Activated CD4-positive, alpha-beta T cell treated with anti-CD3 and anti-CD28 coated beads, Interleukin-2, Interleukin-6, amounts not matched to agents 100 ng/mL and 50 ng/mL, durations not matched to agents 16 hours and 8 hours (primary cell): Measurements from ENCODE around the gene ENPP4.
"Not testable (repeated sequence)": the region's sequence is repeated elsewhere in the genome, so short reads cannot be mapped to it uniquely, and the experiment has no call there.

ENCODE experiments used
- DNase-seq: peaks from one replicate; pipeline ENCODE4 v3.0.0-alpha.2; 2020

The ENPP4 gene, protein sequence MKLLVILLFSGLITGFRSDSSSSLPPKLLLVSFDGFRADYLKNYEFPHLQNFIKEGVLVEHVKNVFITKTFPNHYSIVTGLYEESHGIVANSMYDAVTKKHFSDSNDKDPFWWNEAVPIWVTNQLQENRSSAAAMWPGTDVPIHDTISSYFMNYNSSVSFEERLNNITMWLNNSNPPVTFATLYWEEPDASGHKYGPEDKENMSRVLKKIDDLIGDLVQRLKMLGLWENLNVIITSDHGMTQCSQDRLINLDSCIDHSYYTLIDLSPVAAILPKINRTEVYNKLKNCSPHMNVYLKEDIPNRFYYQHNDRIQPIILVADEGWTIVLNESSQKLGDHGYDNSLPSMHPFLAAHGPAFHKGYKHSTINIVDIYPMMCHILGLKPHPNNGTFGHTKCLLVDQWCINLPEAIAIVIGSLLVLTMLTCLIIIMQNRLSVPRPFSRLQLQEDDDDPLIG

DNA sequence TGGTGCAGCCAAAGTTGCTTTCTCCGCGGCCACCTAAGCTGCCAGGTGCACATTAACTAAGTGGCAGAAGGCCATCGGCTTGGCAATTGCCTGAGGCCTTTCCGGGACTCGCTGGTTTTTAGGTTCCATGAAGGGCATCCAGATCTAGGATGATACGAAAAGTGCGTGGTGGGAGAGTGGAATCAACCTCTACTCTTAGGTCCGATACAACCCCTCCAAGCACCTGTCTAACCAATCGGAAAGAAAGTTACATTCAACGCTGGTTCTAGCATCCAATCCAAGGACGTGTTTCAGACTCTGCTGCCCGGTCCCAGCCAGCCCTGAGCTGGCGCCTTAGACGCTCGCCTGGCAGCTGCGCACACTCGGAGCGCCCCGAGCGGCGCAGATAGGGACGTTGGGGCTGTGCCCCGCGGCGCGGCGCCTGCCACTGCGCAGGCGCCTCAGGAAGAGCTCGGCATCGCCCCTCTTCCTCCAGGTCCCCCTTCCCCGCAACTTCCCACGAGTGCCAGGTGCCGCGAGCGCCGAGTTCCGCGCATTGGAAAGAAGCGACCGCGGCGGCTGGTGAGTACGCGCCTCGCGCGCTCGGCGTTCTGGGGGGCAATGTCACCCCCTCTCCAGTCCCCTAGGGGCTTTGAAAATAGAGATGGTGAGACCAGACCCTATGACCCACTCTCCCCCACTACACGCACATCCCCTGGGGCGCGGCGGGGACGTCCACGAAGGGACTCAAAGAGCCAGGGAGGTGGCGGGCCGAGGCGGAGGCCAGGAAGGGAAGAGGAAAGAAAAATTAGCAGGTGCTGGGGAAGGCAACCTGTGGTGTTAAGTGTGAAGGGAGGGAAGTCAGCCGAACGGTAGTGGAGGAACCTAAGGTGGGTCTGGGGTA is at the start of gene ENPP4:
Gene ENPP4 (plus strand): TSS at position 361 of the 883 bp plus-strand sequence. CDS start 9,595 bp downstream, outside the sequence.
- peak; percentile 95 for DNase-seq

DNA sequence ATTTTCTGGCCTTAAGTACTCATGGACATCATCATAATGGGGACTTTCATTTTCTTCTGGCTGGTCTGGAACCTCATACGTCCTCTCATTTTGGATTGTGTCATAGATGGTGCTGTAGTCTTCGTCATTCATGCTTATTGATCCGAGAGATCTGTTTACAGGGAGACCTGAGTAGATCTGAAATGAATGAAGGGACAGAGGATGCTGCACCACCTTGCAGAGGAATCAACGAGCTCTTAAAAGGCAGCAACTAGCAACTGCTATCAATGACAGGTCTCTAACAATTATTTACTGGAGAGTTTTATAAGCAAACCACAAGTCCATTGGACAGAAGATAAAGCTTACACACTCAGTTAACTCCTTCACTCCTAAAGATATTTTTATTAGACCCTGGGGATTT is 49.7 kb upstream of the ENPP4 start:
- DNase-seq = no peak

DNA sequence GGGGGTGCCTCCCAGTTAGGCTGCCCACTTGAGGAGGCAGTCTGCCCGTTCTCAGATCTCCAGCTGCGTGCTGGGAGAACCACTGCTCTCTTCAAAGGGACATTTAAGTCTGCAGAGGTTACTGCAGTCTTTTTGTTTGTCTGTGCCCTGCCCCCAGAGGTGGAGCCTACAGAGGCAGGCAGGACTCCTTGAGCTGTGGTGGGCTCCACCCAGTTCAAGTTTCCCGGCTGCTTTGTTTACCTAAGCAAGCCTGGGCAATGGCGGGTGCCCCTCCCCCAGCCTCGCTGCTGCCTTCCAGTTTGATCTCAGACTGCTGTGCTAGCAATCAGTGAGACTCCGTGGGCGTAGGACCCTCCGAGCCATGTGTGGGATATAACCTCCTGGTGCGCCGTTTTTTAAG is 44.1 kb upstream of the ENPP4 start:
- DNase-seq = not testable (repeated sequence)

DNA sequence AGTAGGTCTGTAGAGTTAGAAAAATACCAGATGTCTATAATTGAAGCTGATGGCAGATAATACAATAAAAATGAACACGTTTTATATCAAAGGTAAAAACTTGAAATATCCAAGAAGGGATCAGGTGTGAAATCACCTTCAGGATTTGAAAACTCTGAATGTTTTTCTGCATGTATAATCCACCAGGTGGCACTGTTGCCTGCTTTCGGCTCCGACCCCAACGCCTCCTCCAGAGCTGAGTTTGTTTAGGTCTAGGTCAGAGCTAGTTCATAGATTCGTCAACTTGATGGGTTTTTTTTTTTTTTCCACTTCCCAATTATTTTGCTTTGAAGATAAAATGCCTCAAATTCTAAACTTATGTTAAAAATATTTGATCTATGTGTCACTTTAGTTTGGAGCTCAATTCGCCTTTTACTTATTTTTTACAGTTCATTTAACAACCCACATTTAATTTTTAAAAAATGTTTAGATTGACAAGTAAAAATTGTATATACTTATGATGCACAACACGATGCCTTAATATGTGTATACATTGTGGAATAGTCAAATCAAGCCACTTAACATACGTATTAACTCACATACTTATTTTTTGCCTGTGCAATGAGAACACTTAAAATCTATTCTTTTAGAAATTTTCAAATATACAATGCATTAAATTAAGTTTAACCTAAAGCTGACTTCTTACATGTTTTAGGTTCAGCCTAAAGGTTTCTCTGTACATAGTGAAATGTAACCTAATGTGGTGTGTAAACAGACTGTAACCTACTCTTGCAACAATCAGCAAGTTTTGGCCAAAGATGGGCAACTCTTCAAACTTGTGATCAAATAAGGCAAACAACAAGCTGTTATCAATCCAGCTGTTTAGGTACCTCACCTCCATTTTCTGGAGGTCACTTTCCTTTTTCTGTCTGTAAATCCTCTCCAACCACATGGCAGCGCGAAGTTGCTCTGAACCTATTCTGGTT is 39.4 kb upstream of the ENPP4 start:
- DNase-seq = peak; percentile 62

DNA sequence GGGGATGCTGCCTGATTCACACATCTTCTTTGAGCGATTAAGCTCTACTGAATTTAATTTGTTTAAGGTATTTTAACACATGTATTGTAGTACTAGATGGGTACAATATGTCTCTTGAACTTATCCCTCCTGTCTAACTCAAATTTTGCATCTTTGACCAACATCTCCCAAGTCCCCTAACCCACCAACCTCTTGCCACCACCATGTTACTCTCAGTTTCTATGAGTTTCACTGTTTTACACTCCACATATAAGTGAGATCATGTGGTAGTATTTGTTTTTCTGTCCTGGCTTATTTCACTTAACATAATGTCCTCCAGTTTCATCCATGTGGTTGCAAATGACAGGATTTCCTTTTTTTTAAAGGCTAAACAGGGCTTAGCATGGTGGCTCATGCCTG is 38.7 kb upstream of the ENPP4 start:
- DNase-seq = no peak

DNA sequence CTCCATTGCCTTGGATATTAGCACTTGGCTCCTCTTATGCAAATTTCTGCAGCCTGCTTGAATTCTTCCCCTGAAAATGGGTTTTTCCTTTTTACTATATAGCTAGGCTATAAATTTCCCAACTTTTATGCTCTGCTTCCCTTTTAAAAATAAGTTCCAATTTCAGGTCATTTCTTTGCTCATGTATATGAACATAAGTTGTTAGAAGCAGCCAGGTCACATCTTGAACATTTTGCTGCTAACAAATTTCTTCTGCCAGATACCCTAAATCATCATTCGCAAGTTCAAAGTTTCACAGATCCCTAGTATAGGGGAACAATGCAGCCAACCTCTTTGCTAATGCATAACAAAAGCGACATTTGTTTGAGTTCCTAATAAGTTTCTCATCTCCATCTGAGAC is 34.5 kb upstream of the ENPP4 start:
- no peak for DNase-seq

DNA sequence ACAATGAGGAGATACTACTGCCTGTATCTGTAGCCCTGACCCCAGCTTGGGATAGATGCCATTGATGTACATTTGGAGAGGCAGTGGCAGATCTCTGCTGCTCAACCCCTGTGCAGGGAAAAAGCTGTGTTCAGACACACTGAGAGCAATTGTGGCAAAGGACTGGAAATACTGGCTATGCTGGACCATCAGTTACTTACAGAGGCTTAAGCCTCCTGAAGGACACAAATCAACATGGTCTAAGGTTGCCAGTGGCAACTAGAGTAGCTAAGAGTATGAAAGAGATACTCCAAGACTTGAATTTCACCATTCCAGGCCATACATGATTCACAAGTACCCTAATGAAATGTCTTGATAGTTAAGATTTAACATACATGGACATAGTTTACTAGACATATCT is 32.4 kb upstream of the ENPP4 start:
- no peak for DNase-seq

DNA sequence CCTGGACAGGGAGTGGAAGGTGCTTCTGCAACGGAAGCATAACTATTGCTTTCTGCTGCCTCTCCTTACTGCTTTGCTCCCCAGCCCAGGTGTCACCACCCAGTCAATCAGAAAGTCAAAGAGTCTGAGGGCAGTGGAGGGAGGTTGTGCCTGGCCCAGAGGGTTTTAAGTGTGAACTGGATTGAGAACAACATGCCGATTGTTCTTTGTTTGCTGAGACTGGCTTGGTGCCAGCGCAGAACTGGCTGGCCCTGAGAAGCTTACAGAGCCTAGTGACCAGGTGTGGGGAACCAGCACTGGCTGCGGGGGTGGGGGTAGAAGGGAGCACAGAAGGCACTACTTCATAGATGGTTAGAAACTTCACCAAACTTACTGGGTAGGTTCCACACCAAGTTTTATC is 31.1 kb upstream of the ENPP4 start:
- no peak for DNase-seq

DNA sequence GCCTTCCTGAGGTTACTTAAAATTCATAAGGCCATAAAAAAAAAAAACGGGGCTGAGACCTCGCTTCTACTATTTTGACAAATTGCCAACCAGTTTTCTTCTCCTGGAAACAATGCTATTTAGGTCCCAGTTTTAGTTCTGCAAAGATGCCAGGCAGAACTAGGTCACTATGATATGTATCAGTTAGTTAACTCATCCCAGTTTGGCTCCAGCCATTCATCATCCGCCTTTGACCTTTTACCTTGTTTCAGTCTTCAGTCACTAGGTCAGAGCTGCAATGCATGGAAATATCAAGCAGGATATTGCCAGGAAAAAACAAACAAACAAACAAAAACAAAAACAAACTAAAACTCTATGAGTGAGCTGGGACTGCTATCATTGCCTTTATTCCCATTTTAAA is 29.8 kb upstream of the ENPP4 start:
- DNase-seq = no peak

DNA sequence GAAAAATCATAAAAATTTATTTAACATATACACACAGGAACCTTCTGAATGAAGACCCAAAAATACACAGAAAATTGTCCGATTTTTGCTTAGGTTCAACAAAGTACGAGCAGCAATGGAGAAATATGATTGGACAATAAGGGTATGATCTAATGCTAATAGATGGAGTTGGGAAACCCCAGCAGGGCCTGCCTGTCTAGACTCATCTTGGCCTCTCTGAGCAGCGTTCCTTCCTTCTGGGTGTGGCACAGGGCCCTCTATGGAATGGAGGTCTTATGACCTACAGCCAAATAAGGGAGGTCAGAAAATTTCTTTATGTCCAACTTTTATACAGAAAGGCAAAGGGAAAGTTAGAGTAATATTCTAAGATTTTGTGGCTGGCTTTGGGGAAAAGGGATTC is 27.7 kb upstream of the ENPP4 start:
- DNase-seq = no peak

DNA sequence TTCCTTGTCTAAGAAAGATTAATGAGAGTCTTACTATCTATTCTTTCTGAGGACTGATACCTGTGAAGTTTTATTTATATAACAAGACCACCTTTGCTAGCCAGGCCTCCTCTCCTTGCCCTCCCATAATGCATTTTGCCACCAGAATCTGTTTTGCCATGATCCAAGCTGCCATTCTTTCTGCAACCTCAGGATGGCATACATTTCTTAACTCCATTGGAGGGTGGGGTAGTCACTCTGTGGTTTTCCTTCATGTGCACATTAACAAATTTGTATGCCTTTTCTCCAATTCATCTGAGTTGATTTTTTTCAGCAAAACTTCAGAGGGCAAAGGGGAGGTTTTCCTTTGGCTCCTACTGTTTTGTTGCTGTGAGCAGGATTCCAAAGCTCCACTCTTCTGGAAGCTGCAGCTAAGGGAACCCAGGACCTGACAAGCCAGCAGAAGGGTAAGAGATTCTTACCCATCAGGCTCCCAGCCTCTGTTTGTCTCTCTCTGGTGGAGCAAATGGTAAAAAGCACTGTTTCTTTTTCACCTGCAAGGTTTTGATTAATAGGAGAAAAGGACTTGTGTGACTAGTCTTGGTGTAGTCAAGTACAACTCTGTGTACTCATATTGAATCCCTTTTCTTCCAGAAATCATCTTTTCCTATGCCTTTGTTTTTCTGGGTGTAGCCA is 26.2 kb upstream of the ENPP4 start:
- DNase-seq = no peak

DNA sequence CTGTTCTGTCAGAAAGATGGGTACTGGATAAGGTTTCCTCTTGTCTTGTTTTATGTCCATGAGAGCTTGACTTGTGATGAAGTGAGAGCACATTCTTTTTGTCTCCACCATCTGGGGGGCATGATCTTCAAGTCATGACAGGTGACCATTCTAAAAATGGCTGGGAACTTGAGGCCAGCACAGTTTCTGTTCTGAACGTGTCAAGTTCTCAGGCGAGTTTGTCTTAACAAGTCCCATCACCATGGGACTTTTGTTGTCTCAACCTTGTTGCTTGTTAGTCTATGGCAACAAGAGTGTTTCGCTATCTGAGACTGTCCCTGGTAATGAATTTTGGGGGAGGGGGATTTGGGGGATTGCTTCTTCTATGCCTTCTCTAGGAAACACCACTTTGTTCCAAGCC is 25.6 kb upstream of the ENPP4 start:
- no peak for DNase-seq

DNA sequence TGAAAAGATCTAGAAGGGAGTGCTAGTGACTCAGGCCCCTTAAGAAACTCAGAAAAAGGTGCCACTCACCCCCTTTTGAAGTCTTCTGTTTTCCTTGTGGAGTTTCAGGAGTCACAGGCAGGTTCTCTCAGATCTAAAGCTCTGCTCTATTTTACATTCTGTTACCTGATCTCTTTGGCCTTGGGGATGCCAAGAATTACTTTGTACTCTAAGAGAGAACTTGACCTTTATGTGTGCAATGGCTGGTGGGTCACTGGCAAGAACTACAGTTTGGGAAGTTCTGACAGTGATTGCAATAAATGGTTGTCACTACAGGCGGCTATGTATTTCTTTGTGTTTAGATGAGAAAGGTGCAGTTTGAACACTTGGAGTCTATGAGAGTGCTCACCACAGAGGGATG is 24.2 kb upstream of the ENPP4 start:
- no peak for DNase-seq

DNA sequence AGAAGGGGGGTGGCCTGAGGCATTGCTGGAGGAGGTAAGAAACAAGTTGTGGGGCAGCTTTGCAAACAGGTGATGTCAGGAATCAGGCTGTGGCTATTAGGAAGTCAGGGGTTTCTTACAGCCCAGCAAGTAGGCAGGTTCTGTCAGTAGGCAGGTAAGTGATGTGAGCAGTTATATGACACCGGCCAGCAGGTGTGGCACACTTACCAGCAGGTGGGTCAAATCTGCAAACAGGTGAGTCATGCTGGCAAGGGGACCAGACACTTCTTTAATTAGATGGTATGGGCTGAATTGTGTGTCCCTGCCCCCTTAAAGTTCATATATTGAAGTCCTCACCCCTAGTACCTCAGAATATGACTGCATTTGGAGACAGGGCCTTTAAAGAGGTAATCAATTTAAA is 16.4 kb upstream of the ENPP4 start:
- DNase-seq = no peak

DNA sequence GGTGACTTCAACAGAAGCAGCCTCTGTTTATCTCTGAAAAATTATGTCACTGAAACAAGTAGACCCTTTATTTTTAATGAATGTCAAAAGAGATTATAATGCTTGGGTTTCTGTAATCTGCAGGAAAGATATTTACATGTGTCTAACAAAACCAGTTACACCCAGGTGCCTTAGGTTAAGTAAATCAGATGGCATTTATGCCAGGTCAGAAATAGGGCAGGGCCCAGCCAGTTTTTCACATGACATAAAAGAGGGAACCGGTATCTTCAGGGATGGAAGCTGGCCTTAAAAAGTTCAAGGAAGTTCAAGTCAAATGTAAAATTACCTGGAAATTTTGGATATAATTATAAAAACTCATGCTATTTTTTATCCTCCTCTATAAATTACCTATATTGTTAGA is 14.2 kb upstream of the ENPP4 start:
- no peak for DNase-seq

DNA sequence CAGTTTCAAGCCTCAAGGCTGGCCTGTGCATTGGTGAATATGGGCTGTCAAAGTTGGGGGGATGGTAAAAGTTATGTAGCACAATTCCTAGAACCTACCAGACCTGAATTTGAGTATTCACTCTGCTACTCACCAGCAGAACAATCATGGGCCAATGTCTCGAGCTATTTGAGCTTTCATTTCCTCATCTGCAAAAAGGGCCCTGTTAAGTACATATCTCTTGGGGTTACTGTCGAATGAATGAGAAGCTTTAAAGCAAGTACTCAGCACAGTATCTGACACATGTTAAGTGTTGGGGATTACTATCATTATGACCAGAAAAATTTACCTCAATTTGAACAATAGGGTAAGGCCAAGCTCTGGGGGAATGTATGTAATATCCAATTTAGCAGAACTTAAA is 13.5 kb upstream of the ENPP4 start:
- no peak for DNase-seq

DNA sequence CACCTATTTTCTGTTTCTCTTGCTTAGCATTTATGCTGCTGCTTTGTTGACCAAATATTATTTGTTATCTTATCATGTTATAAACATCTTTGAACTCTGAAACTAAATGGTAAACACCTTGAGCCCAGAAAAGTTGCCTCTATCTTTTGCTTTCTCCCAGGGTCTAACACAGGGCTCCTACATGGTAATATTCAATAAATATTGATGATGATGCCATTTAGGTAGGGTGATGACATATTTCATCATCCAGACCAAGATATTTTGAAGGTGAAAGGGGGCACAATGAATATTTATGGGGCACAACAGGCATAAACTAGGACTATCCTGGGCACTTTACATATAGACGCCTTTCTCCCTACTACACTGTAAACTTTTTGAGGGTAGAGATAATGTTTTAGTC is 11.6 kb upstream of the ENPP4 start:
- DNase-seq = no peak

DNA sequence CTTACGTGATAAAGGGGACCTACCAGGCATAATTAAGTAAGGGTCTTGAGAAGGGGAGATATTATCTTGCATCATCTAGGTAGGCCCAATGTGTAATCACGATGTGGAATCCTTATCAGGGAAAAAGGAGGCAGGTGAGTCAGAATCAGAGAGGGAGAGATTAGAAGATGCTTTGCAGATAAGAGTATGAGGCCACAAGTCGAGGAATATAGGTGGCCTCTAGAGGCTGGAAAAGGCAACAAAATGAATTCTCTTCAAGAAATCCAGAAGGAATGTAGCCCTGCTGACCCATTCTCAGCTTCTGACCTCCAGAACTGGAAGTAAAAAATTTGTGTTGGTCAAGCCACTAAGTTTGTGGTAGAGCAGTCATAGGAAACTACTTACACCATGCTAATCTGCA is 11.0 kb upstream of the ENPP4 start:
- DNase-seq = no peak

DNA sequence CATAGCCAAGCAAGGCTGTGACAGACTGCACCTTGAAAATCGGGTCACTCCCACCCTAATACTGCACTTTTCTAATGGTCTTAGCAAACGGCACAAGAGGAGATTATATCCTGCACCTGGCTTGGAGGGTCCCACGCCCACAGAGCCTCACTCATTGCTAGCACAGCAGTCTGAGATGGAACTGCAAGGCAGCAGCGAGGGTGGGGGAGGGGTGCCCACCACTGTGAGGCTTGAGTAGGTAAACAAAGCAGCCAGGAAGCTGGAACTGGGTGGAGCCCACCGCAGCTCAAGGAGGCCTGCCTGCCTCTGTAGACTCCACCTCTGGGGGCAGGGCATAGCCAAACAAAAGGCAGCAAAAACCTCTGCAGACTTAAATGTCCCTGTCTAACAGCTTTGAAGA is 10.1 kb upstream of the ENPP4 start:
- DNase-seq = not testable (repeated sequence)

DNA sequence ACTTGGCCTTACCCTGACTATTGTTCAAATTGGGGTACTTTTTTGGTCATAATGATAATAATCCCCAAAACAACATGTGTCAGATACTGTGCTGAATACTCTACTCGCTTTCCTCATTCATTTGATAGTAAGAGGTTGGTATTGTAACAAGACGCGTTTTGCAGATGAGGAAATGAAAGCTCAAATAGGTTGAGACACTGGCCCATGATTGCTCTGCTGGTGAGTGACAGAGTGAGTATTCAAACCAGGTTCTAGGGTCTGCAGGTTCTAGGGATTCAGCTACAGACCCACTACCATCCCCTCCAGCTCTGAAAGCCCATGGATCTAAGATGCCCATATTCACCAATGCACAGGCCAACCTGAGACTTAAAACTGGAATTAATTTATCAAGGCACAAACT is 1.3 kb upstream of the ENPP4 start:
- DNase-seq = no peak

DNA sequence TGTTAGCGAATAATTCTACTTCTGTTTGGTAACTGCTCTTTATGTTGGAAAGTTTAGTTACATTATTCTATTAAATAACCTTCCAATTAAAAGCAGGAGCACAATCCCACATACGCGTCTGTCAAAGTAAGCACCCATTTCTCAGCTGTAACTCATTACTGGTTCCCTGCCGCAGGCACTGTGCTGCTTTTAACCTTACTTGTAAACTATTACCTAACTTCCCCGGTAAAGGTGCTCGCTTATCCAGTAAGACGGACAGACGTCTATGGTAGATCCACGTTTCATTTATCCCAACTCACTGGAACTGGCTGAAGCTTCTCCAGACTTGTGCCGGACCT is 529 bp upstream of the ENPP4 start:
- no peak for DNase-seq

DNA sequence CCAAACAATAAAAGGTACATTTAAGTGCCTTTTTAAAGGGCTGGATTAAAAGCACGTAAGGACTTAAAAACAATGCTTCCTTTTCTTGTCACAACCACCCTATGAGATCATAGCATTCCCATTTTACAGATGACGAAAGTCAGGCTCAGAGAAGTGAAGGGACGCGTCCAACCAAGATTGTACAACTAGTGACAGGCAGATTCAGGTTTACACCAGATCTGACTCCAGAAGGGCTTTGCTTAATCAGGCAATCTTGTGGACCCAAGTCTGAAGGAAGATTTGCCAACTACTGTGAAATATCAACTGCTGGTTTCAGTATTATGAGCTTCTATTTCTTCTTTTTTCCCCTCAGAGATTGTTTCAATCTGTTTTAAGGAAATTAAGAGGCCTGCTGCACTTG is 877 bp downstream of the ENPP4 start:
- no peak for DNase-seq
